Gastrocnemius medialis (tissue), 4 donors: Measurements from ENCODE around the gene THADA. TPM values are rescaled to one million over a fixed set of nuclear protein-coding genes. Genes with fewer than 3 reads are reported as not detected.

Experiments
- ATAC-seq, 2 donors: fragments of 150-250 bp; one replicate each; pipeline ENCODE4 v1.9.1; 2016
- DNase-seq, 2 donors: peaks; one replicate each; pipeline ENCODE4 v3.0.0-alpha.2; 2019
- H3K27ac ChIP-seq, 4 donors: fragments of 200-600 bp; sonication (generic); 1 replicate in 1 of 4; 2 replicates in 3 of 4; pipeline ENCODE4 v1.5.1; 2016 to 2018; ENCODE audit warnings: mild to moderate bottlenecking in 2 of 4, moderate library complexity in 1 of 4
- H3K27me3 ChIP-seq, 3 donors: fragments of 200-600 bp; sonication (generic) in 2 of 3; 1 replicate in 1 of 3; 2 replicates in 2 of 3; pipeline versions ENCODE4 v1.5.1 to v1.6.0; 2016 to 2019; ENCODE audit warnings: mild to moderate bottlenecking in 1 of 3, moderate library complexity in 1 of 3
- H3K36me3 ChIP-seq, 2 donors: fragments of 200-600 bp; sonication (generic) in 1 of 2; one replicate each; pipeline ENCODE4 v1.5.1; 2017 to 2018
- H3K4me1 ChIP-seq, 2 donors: fragments of 200-600 bp; sonication (generic) in 1 of 2; one replicate each; pipeline ENCODE4 v1.5.1; 2016 to 2017; ENCODE audit warnings: mild to moderate bottlenecking in 2 of 2
- H3K4me3 ChIP-seq, 4 donors: fragments of 200-600 bp; sonication (generic) in 3 of 4; 1 replicate in 1 of 4; 2 replicates in 3 of 4; pipeline ENCODE4 v1.5.1; 2016 to 2019; ENCODE audit warnings: mild to moderate bottlenecking in 2 of 4
- H3K9me3 ChIP-seq, 3 donors: fragments of 200-600 bp; sonication (generic) in 2 of 3; 1 replicate in 1 of 3; 2 replicates in 2 of 3; pipeline ENCODE4 v1.5.1; 2016 to 2019
- CTCF ChIP-seq, 5 experiments: fragments of 450-650 bp in 3 of 5; fragments of 200-600 bp in 2 of 5; sonication (generic) in 2 of 5; IDR thresholded peaks in 4 of 5; conservative IDR thresholded peaks in 1 of 5; 1 replicate in 4 of 5; 2 replicates in 1 of 5; pipeline ENCODE4 v1.5.1; 2016 to 2019; ENCODE audit warnings: antibody characterized with exemption in 5 of 5, mild to moderate bottlenecking in 3 of 5, moderate library complexity in 3 of 5
- POLR2A ChIP-seq, 2 donors: fragments of 450-650 bp; IDR thresholded peaks; one replicate each; pipeline ENCODE4 v1.6.1; 2017; ENCODE audit warnings: antibody characterized with exemption in 2 of 2, mild to moderate bottlenecking in 2 of 2, moderate library complexity in 2 of 2
- in situ Hi-C, 4 donors: fragments of 200-750 bp; cut with MboI; loops; one replicate each; pipeline versions ENCODE4 v1.15.0 to v1.8.0; 2017; ENCODE audit warnings: low sequenced_read_pairs in 4 of 4
- intact Hi-C: fragments of 100-400 bp; cut with DNase I; formaldehyde crosslinking; loops from one replicate; pipeline ENCODE4 v1.15.1; 2023; ENCODE audit warnings: low total_unique reads
- total RNA-seq, 4 donors: library from RNA; depleted of rRNA; stranded (reverse); fragments of >200 nt; gene quantifications; one replicate each; pipeline versions ENCODE4 v1.1.0 to v1.2.3, GENCODE V29; 2016

The THADA gene
- total RNA-seq, 4 donors from 2014 or later = 13.6 to 19.0 (median 16.2) TPM

- Histone ChIP-seq H3K9me3 (no peaks in the 10 kb centered on the region), H3K4me3 (no peak overlapping the region), H3K27me3 (no peaks in the 10 kb centered on the region), H3K27ac (peak overlapping the region; percentile 20 to 61 (median 51)), H3K4me1 (peaks cover 26 to 47% of the 10 kb centered on the region in 2 donors), H3K36me3 (no peaks in the 10 kb centered on the region)
- TF ChIP-seq CTCF (IDR thresholded peaks at IDR 0.05 in 4 of 5, conservative IDR thresholded peaks at IDR 0.05 in 1 of 5) (no peak), POLR2A (IDR thresholded peaks at IDR 0.05) (no peak)
- in situ Hi-C loops = no loop called here
- DNase-seq (no peak), ATAC-seq (peak in 1 of 2 donors; percentile 37)
- intact Hi-C loops = no loop called here
Observed at GRCh38 chr2:43513216-43513615, 82.6 kb downstream of the THADA start.

GRCh38 chr2:43511199-43511598, 84.6 kb downstream of the THADA start:
- ATAC-seq = no peak
- no peaks in the 10 kb centered on the region for H3K36me3 ChIP-seq
- no peaks in the 10 kb centered on the region for H3K27me3 ChIP-seq
- H3K4me3 ChIP-seq = no peak overlapping the region
- no peak overlapping the region for H3K27ac ChIP-seq
- TF ChIP-seq CTCF (IDR thresholded peaks at IDR 0.05 in 4 of 5, conservative IDR thresholded peaks at IDR 0.05 in 1 of 5) (no peak), POLR2A (IDR thresholded peaks at IDR 0.05) (no peak)
- intact Hi-C loops = no loop called here
- no peak for DNase-seq
- no peaks in the 10 kb centered on the region for H3K9me3 ChIP-seq
- H3K4me1 ChIP-seq = peaks cover 12 to 27% of the 10 kb centered on the region in 2 donors
- in situ Hi-C loops = no loop called here

- in situ Hi-C loops = no loop called here
- DNase-seq = no peak
- H3K36me3 ChIP-seq = peaks cover 0 to 7% of the 10 kb centered on the region in 2 donors
- no peaks in the 10 kb centered on the region for H3K27me3 ChIP-seq
- H3K4me3 ChIP-seq = no peak overlapping the region
- H3K9me3 ChIP-seq = no peaks in the 10 kb centered on the region
- intact Hi-C loops = no loop called here
- H3K27ac ChIP-seq = no peak overlapping the region
- TF ChIP-seq POLR2A (IDR thresholded peaks at IDR 0.05) (no peak), CTCF (IDR thresholded peaks at IDR 0.05 in 4 of 5, conservative IDR thresholded peaks at IDR 0.05 in 1 of 5) (no peak)
- H3K4me1 ChIP-seq = peaks cover 8 to 17% of the 10 kb centered on the region in 2 donors
- no peak for ATAC-seq
Observed at GRCh38 chr2:43509886-43510285, 86.0 kb downstream of the THADA start.

- H3K9me3 ChIP-seq = no peaks in the 10 kb centered on the region
- in situ Hi-C loops = no loop called here
Observed at GRCh38 chr2:43508209-43508608, 87.6 kb downstream of the THADA start.

More at GRCh38 chr2:43508209-43508608, 87.6 kb downstream of the THADA start:
- intact Hi-C loops = no loop called here
- DNase-seq = no peak
- TF ChIP-seq POLR2A (IDR thresholded peaks at IDR 0.05) (no peak), CTCF (IDR thresholded peaks at IDR 0.05 in 4 of 5, conservative IDR thresholded peaks at IDR 0.05 in 1 of 5) (no peak)
- Histone ChIP-seq H3K27me3 (no peaks in the 10 kb centered on the region), H3K27ac (no peak overlapping the region), H3K36me3 (peaks cover 0 to 10% of the 10 kb centered on the region in 2 donors), H3K4me1 (peaks cover 4 to 8% of the 10 kb centered on the region in 2 donors), H3K4me3 (no peak overlapping the region)
- no peak for ATAC-seq
